Measurements from ENCODE around the gene ABCC2.

ABCC2 gene

DNA sequence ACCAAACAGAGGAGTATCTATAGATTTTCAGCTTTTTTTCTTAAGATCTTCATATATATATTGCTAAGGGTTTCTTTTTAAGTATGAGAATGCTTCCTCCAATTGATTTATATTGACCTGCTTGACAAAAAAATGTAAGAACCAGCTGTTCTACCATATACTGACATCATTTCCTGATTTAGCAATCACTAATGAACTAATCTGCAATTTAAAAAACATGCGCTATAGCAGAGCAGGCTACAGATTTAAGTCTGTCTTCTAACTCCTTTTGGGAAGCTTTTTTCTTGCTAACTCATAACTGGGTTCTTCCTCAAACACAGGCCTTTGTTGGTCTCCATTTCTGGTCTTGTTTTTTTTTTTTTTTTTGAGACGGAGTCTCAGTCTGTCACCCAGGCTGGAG, 33.2 kb downstream of the ABCC2 start:
- Histone ChIP-seq H4K20me1 (ENCODE audit: insufficient read depth, low read length) (no peaks in the 10 kb centered on the region), H3K27ac (ENCODE audit: low read length) (no peak overlapping the region), H2AFZ (ENCODE audit: low read depth, low read length) (no peak overlapping the region), H3K9ac (ENCODE audit: low read depth, low read length) (no peak overlapping the region), H3K4me1 (ENCODE audit: insufficient read depth, low read length) (no peaks in the 10 kb centered on the region), H3K36me3 (ENCODE audit: insufficient read depth, low read length) (no peaks in the 10 kb centered on the region), H3K4me3 (ENCODE audit: low read depth in 1 of 2, low read length in 2 of 2) (no peak overlapping the region), H3K4me2 (ENCODE audit: insufficient read depth, low read length) (no peak overlapping the region), H3K27me3 (ENCODE audit: insufficient read depth, low read length, poor library complexity) (no peaks in the 10 kb centered on the region), H3K9me3 (ENCODE audit: insufficient read depth, low read length, severe bottlenecking) (no peaks in the 10 kb centered on the region), H3K79me2 (ENCODE audit: insufficient read depth, low read length) (no peaks in the 10 kb centered on the region)
- TF ChIP-seq CTCF (IDR thresholded peaks at IDR 0.05; ENCODE audit: borderline replicate concordance, extremely low read depth, low read length, poor library complexity, severe bottlenecking): no peak
- no peak for TF ChIP-seq EZH2 (IDR thresholded peaks at IDR 0.05; ENCODE audit: borderline replicate concordance, low read depth, low read length, severe bottlenecking)
- DNase-seq (no peak), ATAC-seq (ENCODE audit: insufficient read depth, low read depth) (no peak)

DNA sequence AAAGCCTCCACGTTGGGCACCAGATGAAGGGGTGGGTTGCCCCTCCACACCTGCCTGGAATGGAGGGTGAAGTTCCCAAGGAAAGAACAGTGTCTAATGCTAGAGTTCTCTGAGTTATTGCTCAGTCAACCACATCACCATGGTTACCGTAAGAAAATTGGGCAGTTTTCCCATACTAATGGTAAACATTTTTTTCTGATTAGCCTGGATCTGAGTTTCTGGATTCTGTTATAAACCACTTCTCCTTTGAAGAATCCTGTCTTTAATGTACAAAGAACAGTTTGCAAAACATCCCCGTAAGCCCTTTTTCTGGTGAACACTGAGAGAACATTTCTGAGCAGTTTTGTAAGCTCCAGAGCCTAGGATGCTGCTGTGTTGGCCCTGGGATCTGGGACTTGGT, 45.5 kb downstream of the ABCC2 start:
- no peaks in the 10 kb centered on the region for H3K9me3 ChIP-seq (ENCODE audit: insufficient read depth, low read length, severe bottlenecking)
- no peaks in the 10 kb centered on the region for H3K4me1 ChIP-seq (ENCODE audit: insufficient read depth, low read length)
- TF ChIP-seq CTCF (IDR thresholded peaks at IDR 0.05; ENCODE audit: borderline replicate concordance, extremely low read depth, low read length, poor library complexity, severe bottlenecking): no peak
- TF ChIP-seq EZH2 (IDR thresholded peaks at IDR 0.05; ENCODE audit: borderline replicate concordance, low read depth, low read length, severe bottlenecking): no peak
- no peak overlapping the region for H3K4me3 ChIP-seq (ENCODE audit: low read depth in 1 of 2, low read length in 2 of 2)
- H3K36me3 ChIP-seq (ENCODE audit: insufficient read depth, low read length): no peaks in the 10 kb centered on the region
- DNase-seq (no peak), ATAC-seq (ENCODE audit: insufficient read depth, low read depth) (no peak)
- H3K27me3 ChIP-seq (ENCODE audit: insufficient read depth, low read length, poor library complexity): no peaks in the 10 kb centered on the region
- H3K27ac ChIP-seq (ENCODE audit: low read length): no peak overlapping the region
- H4K20me1 ChIP-seq (ENCODE audit: insufficient read depth, low read length): no peaks in the 10 kb centered on the region
- H2AFZ ChIP-seq (ENCODE audit: low read depth, low read length): no peak overlapping the region
- H3K79me2 ChIP-seq (ENCODE audit: insufficient read depth, low read length): no peaks in the 10 kb centered on the region
- no peak overlapping the region for H3K4me2 ChIP-seq (ENCODE audit: insufficient read depth, low read length)
- H3K9ac ChIP-seq (ENCODE audit: low read depth, low read length): no peak overlapping the region

GRCh38 chr10:99828464-99828863, 46.0 kb downstream of the ABCC2 start:
- Histone ChIP-seq H3K27me3 (ENCODE audit: insufficient read depth, low read length, poor library complexity) (no peaks in the 10 kb centered on the region), H3K4me1 (ENCODE audit: insufficient read depth, low read length) (no peaks in the 10 kb centered on the region), H3K4me3 (ENCODE audit: low read depth in 1 of 2, low read length in 2 of 2) (no peak overlapping the region), H3K36me3 (ENCODE audit: insufficient read depth, low read length) (no peaks in the 10 kb centered on the region), H3K27ac (ENCODE audit: low read length) (no peak overlapping the region), H3K79me2 (ENCODE audit: insufficient read depth, low read length) (no peaks in the 10 kb centered on the region), H4K20me1 (ENCODE audit: insufficient read depth, low read length) (no peaks in the 10 kb centered on the region), H2AFZ (ENCODE audit: low read depth, low read length) (no peak overlapping the region), H3K4me2 (ENCODE audit: insufficient read depth, low read length) (no peak overlapping the region), H3K9me3 (ENCODE audit: insufficient read depth, low read length, severe bottlenecking) (no peaks in the 10 kb centered on the region), H3K9ac (ENCODE audit: low read depth, low read length) (no peak overlapping the region)
- TF ChIP-seq CTCF (IDR thresholded peaks at IDR 0.05; ENCODE audit: borderline replicate concordance, extremely low read depth, low read length, poor library complexity, severe bottlenecking) (no peak), EZH2 (IDR thresholded peaks at IDR 0.05; ENCODE audit: borderline replicate concordance, low read depth, low read length, severe bottlenecking) (no peak)
- no peak for DNase-seq
- ATAC-seq (ENCODE audit: insufficient read depth, low read depth): no peak

DNA sequence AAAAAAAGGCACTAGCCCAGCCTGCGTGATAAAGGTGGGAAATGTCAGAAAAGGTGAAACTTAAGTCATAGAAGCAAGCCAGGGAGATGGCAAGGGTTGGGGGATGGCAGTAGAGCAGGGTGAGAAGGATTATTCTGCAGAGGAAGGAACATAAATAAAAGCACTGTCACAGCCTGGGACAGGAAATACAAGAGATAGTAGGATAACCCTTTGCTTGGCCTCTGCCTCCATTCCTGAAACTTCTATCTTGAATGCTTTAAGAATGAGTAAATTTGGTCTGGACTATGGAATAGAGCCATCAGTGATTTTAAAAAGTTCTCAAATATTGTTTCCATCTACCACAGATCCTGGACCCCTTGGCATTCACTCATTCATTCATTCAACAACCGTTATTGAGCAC, 50.0 kb downstream of the ABCC2 start:
- no peaks in the 10 kb centered on the region for H3K79me2 ChIP-seq (ENCODE audit: insufficient read depth, low read length)
- no peak for ATAC-seq (ENCODE audit: insufficient read depth, low read depth)
- no peak overlapping the region for H3K4me2 ChIP-seq (ENCODE audit: insufficient read depth, low read length)
- no peaks in the 10 kb centered on the region for H3K36me3 ChIP-seq (ENCODE audit: insufficient read depth, low read length)
- no peak overlapping the region for H3K4me3 ChIP-seq (ENCODE audit: low read depth in 1 of 2, low read length in 2 of 2)
- H2AFZ ChIP-seq (ENCODE audit: low read depth, low read length): no peak overlapping the region
- no peak overlapping the region for H3K9ac ChIP-seq (ENCODE audit: low read depth, low read length)
- no peaks in the 10 kb centered on the region for H3K4me1 ChIP-seq (ENCODE audit: insufficient read depth, low read length)
- H3K9me3 ChIP-seq (ENCODE audit: insufficient read depth, low read length, severe bottlenecking): no peaks in the 10 kb centered on the region
- H3K27ac ChIP-seq (ENCODE audit: low read length): no peak overlapping the region
- TF ChIP-seq CTCF (IDR thresholded peaks at IDR 0.05; ENCODE audit: borderline replicate concordance, extremely low read depth, low read length, poor library complexity, severe bottlenecking) (no peak), EZH2 (IDR thresholded peaks at IDR 0.05; ENCODE audit: borderline replicate concordance, low read depth, low read length, severe bottlenecking) (no peak)
- H4K20me1 ChIP-seq (ENCODE audit: insufficient read depth, low read length): no peaks in the 10 kb centered on the region
- no peak for DNase-seq
- no peaks in the 10 kb centered on the region for H3K27me3 ChIP-seq (ENCODE audit: insufficient read depth, low read length, poor library complexity)
